A549 (cell line): ENCODE data around the gene BNIP3. TPM values are rescaled to one million over a fixed set of nuclear protein-coding genes. Genes with fewer than 3 reads are reported as not detected.
A peak's percentile ranks its signal among the peaks of the same experiment; 100 is the strongest.

Experiments used
- ATAC-seq, 2 experiments: fragments of 200-7000 bp in 1 of 2; fragments of >200 bp in 1 of 2; cut with Nextera tagmentation in 1 of 2; cut with Tn5 transposase in 1 of 2; 3 replicates each; pipeline versions ENCODE4 v1.8.0 to v1.9.1; 2018 to 2020; ENCODE audit warnings: mild to moderate bottlenecking in 1 of 2, moderate library complexity in 1 of 2
- CTCF ChIA-PET: fragments of 300-600 bp; sonication (Branson Sonifier 250); formaldehyde crosslinking; extraction: SDS; loops from one replicate; lab custom pipeline; 2021; ENCODE audit warnings: antibody characterized with exemption, inconsistent platforms; lab: Yijun Ruan, JAX
- POLR2A ChIA-PET: fragments of 350-600 bp; formaldehyde crosslinking; extraction: SDS; loops from one replicate; lab custom pipeline; 2021; ENCODE audit warnings: antibody characterized with exemption, inconsistent platforms; lab: Yijun Ruan, JAX
- DNase-seq, 2 experiments: peaks; one replicate each; pipeline versions ENCODE4 v3.0.0 to v3.0.0-alpha.2; 2011 to 2016; ENCODE audit warnings: low read depth in 1 of 2, low spot score in 1 of 2
- FAIRE-seq: peaks from 2 replicates; lab custom pipeline; 2011; peaks lifted over from hg19 to GRCh38; lab: Jason Lieb, UNC
- H3K27ac ChIP-seq, 2 experiments: fragments of >200 bp; sonication (Bioruptor Twin); formaldehyde crosslinking; 3 replicates each; pipeline ENCODE4 v1.5.1; 2016 to 2017
- H3K4me1 ChIP-seq: fragments of >200 bp; sonication (Bioruptor Twin); formaldehyde crosslinking; 3 replicates; pipeline ENCODE4 v1.6.1; 2016
- H3K4me2 ChIP-seq: fragments of >200 bp; sonication (Bioruptor Twin); formaldehyde crosslinking; 3 replicates; pipeline ENCODE4 v1.6.1; 2016
- H3K4me3 ChIP-seq: fragments of >200 bp; sonication (Bioruptor Twin); formaldehyde crosslinking; 3 replicates; pipeline ENCODE4 v1.5.1; 2016
- H3K9me3 ChIP-seq: fragments of >200 bp; sonication (Bioruptor Twin); formaldehyde crosslinking; 3 replicates; pipeline ENCODE4 v1.6.1; 2016
- CBX2 ChIP-seq: fragments of 200-600 bp; sonication (generic); IDR thresholded peaks from 2 replicates; pipeline ENCODE4 v1.6.1; 2016; ENCODE audit warnings: low read depth, mild to moderate bottlenecking, borderline replicate concordance
- CEBPB ChIP-seq, 2 experiments: fragments of >200 bp in 1 of 2; sonication (Bioruptor Twin) in 1 of 2; formaldehyde crosslinking in 1 of 2; IDR thresholded peaks; 2 replicates each; pipeline ENCODE4 v1.6.1; 2012 to 2016
- E2F6 ChIP-seq: IDR thresholded peaks from 2 replicates; pipeline ENCODE4 v1.6.1; 2012; ENCODE audit warnings: low read depth, borderline replicate concordance
- EHMT2 ChIP-seq: fragments of 200-600 bp; sonication (generic); IDR thresholded peaks from 2 replicates; pipeline ENCODE4 v1.6.1; 2016; ENCODE audit warnings: antibody characterized with exemption, low read depth, mild to moderate bottlenecking, moderate library complexity
- HES2 ChIP-seq: fragments of >200 bp; sonication (Bioruptor Twin); formaldehyde crosslinking; IDR thresholded peaks from 2 replicates; pipeline ENCODE4 v1.6.1; 2016
- JUNB ChIP-seq: fragments of >200 bp; sonication (Bioruptor Twin); formaldehyde crosslinking; IDR thresholded peaks from 2 replicates; pipeline ENCODE4 v1.6.1; 2016
- MAFK ChIP-seq: fragments of 450-650 bp; IDR thresholded peaks from 2 replicates; pipeline ENCODE4 v1.6.1; 2014; ENCODE audit not compliant: partially characterized antibody
- MAX ChIP-seq: IDR thresholded peaks from 2 replicates; pipeline ENCODE4 v1.6.1; 2012
- MYC ChIP-seq: IDR thresholded peaks from 2 replicates; pipeline ENCODE4 v1.6.1; 2012; ENCODE audit warnings: mild to moderate bottlenecking, inconsistent platforms, low read length, improper control_type of control experiment, borderline replicate concordance
- PBX3 ChIP-seq: IDR thresholded peaks from 2 replicates; pipeline ENCODE4 v1.6.1; 2012
- SMC3 ChIP-seq: fragments of >200 bp; sonication (Bioruptor Twin); formaldehyde crosslinking; IDR thresholded peaks from 3 replicates; pipeline ENCODE4 v1.6.1; 2018; ENCODE audit warnings: inconsistent platforms
- USF2 ChIP-seq: fragments of 450-650 bp; IDR thresholded peaks from 2 replicates; pipeline ENCODE4 v1.6.1; 2014; ENCODE audit warnings: antibody characterized with exemption
- ZC3H11A ChIP-seq: fragments of 450-650 bp; IDR thresholded peaks from 2 replicates; pipeline ENCODE4 v1.6.1; 2014; ENCODE audit warnings: antibody characterized with exemption, mild to moderate bottlenecking
- ZFP36 ChIP-seq: fragments of 450-650 bp; IDR thresholded peaks from 2 replicates; pipeline ENCODE4 v1.6.1; 2014; ENCODE audit warnings: borderline replicate concordance; ENCODE audit not compliant: partially characterized antibody
- ZSCAN20 ChIP-seq: fragments of 250-450 bp; sonication (Bioruptor Pico); IDR thresholded peaks from 2 replicates; pipeline ENCODE4 v1.8.0; 2022; ENCODE audit warnings: mild to moderate bottlenecking, moderate library complexity
- WGBS: methylation state at CpG from one replicate; pipeline ENCODE4 v1.1.6; 2017; ENCODE audit errors: missing lambda C conversion rate; 5-methylcytosine and 5-hydroxymethylcytosine counted together
- polyA plus RNA-seq, 4 experiments: library from polyadenylated mRNA; depleted of rRNA in 3 of 4; stranded (reverse); fragments of >200 nt; fragmentation: RNase III in 1 of 4; extraction: RNeasy Plus Mini Kit Qiagen cat#74134 plus additional on column Dnase treatment in 1 of 4; gene quantifications; 2 replicates in 3 of 4; 3 replicates in 1 of 4; pipeline ENCODE4 v1.2.3, GENCODE V29; 2011 to 2017

BNIP3 gene
- polyA plus RNA-seq, 2 of the 4 experiments (the other 2 are of a cell fraction): 46.9 to 51.2 TPM

- DNase-seq: no peak
- POLR2A ChIA-PET: interaction anchor here (1.5 kb wide), 1 partner anchor 14 kb away, joined by 4 read pairs; no protein-coding TSS in a partner anchor
- Histone ChIP-seq H3K4me1 (peaks cover 21% of the 10 kb centered on the region), H3K4me2 (peak overlapping the region; percentile 68), H3K4me3 (no peak overlapping the region; the same call in 2 of the 3 replicates), H3K27ac (peak overlapping the region; percentile 59 to 64), H3K9me3 (no peaks in the 10 kb centered on the region)
- FAIRE-seq: no peak
- WGBS: 78% methylated on average over 15 of the region's 15 CpGs
- TF ChIP-seq MYC (no peak), SMC3 (0 out of 3 replicates have a peak, but pooled peaks have one; percentile 1), USF2 (no peak)
- CTCF ChIA-PET: interaction anchor here (1.1 to 8.6 kb wide), 3 partner anchors 11 to 145 kb away, joined by 3 to 104 read pairs (median 8); no protein-coding TSS in a partner anchor
- 0 out of 6 replicates have a peak, but pooled peaks of 1 of the 2 experiments have one; percentile 11 for ATAC-seq
Measured at GRCh38 chr10:131998050-131998844, 16.5 kb upstream of the BNIP3 start.

- Histone ChIP-seq H3K4me1 (peaks cover 21% of the 10 kb centered on the region), H3K27ac (peak overlapping the region; percentile 59 to 64), H3K9me3 (no peaks in the 10 kb centered on the region), H3K4me2 (peak overlapping the region; percentile 68), H3K4me3 (no peak overlapping the region)
- DNase-seq: peak; percentile 28 to 66
- no peak for FAIRE-seq
- POLR2A ChIA-PET: interaction anchor here (1.5 kb wide), 1 partner anchor 13 kb away, joined by 4 read pairs; no protein-coding TSS in a partner anchor
- CTCF ChIA-PET: interaction anchor here (1.1 to 8.6 kb wide), 3 partner anchors 11 to 145 kb away, joined by 3 to 104 read pairs (median 8); no protein-coding TSS in a partner anchor
- WGBS: 34% methylated on average over 13 of the region's 13 CpGs
- TF ChIP-seq CBX2 (no peak), ZC3H11A (no peak), HES2 (peak; percentile 44; the same call in 1 of the 2 replicates), MAX (0 out of 2 replicates have a peak, but pooled peaks have one; percentile 18), E2F6 (no peak), SMC3 (0 out of 3 replicates have a peak, but pooled peaks have one; percentile 6), JUNB (no peak), CEBPB (IDR thresholded peaks at IDR 0.05) (peak; percentile 78 to 79), ZSCAN20 (CRISPR knock-in tag) (no peak), PBX3 (no peak), MAFK (no peak), EHMT2 (no peak), ZFP36 (no peak)
- peak; percentile 76 to 77 for ATAC-seq
Measured at GRCh38 chr10:131997366-131998049, 15.8 kb upstream of the BNIP3 start.
